ENCODE results near the gene OSBP2.
A peak's percentile ranks its signal among the peaks of the same experiment; 100 is the strongest.
"Not testable (repeated sequence)": the region's sequence is repeated elsewhere in the genome, so short reads cannot be mapped to it uniquely, and the experiment has no call there.

Gene OSBP2

DNA sequence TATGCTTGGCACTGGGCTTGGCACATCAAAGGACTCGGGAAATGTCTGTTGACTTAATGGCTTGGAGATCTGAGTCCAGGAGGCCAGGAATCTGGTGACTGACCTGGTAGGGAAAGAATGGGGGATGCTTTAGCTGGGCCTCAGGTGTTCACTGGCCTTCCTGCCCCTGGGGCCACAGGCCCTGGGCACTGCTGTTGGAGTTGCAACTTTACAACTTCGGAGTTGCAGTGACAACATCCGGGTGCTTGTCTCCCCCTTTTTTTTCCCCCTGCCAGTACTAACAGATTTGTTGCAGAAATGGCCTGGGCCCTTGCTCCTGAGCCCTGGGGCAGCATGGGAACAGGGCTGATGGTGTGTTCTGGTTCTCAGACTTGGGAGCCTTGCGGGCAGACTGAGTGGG is 23.8 kb downstream of the OSBP2 start:
- DNase-seq (ENCODE audit: low read depth, low spot score): no peak

DNA sequence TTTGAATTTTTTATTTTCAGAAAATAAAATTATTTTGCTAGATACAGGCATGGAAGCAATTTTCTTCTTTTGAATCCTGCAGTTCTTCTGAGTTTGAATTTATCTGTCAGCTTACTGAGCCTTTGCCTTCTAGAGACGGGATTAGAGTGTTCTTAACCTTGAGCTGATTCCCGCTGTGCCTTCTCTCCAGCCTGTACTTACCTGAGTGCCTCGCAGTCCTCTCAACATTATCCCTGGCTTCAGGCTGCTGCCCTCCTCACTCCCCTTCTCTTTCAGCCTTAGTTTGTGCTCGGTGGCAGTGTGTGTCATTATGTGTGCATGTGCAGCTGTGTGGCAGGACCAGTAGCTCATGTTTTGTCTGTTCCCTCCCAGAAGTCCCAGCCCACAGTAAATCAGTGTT is 24.3 kb downstream of the OSBP2 start:
- no peak for DNase-seq (ENCODE audit: low read depth, low spot score)

DNA sequence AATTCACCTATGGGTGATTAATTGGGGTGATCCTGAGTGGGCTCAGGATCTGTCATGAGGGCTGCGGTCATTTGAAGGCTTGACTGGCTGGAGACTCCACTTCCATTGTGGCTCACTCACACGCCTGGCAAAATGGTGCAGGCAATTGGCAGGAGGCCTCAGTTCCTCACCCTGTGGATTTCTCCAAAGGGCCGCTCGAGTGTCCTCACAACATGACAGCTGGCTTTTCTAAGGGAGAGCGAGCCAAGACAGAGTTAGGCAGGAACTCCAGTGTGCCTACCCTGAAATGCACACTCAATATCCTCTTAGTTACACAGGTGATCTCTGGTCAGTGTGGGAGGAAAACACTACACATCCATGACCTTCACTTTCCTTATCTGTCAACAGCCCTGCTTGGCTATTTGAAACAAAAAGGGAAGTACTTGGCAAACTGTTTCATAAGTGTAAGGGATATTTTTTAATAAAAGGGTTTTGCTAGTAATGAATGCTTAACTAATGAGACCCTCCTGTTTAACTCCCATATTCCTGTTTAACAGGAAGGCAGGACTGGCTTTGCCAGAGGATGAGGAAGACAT is 25.7 kb downstream of the OSBP2 start:
- no peak for DNase-seq (ENCODE audit: low read depth, low spot score)

DNA sequence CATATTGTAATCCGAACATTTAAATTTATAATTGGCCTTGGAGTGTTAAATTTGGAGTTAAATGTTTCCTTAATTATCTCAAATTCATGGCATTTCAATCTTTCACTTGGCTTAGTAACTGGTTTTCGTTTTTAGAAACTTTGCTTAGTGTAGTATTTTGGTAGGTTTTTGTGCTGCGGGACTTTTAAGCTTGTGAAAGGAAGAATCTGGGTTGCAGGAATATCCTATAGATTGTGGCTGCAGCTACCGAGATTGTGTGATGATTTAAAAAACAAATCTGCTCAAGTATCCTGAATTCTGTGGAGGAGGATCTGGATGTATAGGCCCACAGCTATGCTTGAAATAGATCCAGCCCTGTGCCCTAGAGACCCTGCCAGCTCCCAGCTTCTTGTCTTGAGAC is 27.1 kb downstream of the OSBP2 start:
- no peak for DNase-seq (ENCODE audit: low read depth, low spot score)

DNA sequence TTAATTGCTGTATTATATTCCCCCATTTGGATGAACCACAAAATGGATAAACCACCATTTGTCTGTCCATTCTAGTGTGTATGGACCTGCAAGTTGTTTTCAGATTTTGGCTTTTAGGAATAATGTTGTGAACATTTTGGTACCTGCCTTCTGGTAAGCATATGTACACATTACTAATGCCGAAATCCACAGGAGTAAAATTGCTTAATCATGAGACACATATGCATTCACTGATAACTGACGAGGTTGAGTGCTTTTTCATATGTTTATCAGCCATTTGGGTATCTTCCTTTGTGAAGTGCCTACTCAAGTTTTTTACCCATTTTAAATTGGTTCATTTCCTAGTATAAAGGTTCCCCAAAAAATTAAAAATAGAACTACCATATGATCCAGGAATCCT is 34.2 kb downstream of the OSBP2 start:
- no peak for DNase-seq (ENCODE audit: low read depth, low spot score)

DNA sequence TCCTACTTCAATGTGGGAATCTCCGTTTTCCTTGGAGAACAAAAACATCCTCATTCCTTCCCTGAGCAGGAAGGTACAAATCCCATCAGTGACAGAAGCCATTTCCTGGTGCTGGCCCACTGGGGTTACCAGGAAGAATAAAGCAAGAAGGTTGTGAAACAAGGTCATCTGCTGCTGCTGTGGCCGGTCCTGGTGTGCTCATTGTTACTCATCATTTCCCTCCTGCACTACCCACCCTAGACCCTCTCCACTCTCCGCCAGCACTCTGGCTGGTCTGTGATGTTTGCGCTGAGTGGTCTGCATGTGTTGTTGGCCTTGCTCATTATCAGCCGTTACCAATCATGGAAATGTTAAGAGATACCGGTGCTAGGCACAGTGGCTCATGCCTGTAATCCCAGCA is 37.0 kb downstream of the OSBP2 start:
- no peak for DNase-seq (ENCODE audit: low read depth, low spot score)

DNA sequence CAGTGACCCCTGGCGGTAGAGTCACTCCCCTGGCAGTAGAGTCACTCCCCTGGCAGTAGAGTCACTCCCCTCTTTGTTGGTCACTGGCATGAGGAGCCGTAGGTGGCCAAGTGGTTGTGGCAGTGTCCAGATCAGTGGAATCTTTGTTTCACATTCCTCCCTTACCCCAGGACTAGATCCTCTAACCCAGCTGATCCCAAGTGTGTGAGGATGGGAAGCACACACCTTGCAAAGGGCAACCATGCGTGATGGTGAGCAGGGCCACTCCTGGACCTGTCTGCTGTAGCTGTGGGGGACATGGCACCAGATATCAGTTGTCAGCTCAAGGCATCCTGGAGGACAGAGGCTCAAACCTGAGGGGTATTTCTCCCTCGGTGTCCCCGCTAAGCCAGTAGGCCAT is 37.8 kb downstream of the OSBP2 start:
- DNase-seq (ENCODE audit: low read depth, low spot score): no peak

DNA sequence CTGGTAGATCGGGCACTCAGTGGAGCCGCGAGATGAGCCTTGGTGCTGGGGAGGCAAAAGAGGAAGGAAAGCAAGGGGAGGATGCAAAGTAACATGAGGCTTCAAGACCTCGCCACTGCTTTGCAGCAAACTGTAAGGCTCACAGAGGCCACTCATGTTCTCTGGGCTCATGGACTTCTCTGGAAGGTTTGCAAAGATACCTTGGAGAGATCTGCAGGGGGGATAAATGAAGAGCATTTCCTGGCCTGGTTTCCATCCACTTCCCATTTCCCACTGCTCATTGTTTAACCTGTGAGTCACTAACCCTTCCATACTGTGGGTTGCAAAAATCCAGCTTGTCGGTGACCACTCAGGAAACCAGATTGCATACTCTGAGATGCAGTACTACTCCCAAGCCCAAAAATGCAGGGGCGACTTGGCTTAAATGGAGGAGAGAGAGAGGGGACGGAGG is 38.5 kb downstream of the OSBP2 start:
- DNase-seq (ENCODE audit: low read depth, low spot score): no peak

DNA sequence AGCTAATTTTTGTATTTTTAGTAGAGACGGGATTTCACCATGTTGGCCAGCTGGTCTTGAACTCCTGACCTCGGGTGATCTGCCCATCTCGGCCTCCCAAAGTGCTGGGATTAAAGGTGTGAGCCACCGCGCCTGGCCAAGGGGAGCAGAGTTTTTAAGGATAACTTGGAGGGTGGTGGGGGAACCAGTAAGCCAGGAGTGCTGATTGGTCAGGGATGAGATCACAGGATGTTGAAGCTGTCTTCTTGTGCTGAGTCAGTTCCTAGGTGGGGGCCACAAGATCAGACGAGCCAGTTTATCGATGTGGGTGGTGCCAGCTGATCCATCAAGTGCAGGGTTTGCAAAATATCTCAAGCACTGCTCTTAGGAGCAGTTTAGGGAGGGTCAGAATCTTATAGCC is 45.3 kb downstream of the OSBP2 start:
- not testable (repeated sequence) for DNase-seq (ENCODE audit: low read depth, low spot score)

DNA sequence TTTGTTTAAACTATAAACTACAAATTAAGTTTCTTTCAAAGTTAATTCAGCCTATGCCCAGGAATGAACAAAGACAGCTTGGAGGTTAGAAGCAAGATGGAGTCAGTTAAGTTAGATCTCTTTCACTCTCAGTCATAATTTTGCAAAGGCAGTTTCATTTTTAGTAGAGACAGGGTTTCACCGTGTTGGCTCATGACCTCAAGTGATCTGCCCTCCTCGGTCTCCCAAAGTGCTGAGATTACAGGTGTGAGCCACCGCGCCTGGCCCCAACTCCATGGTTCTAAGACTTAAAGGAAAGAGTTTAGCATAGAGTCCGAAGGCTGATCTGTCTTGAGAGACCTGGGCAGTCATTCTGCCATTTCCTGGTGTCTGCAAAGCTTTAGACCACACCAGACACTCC is 45.8 kb downstream of the OSBP2 start:
- not testable (repeated sequence) for DNase-seq (ENCODE audit: low read depth, low spot score)

DNA sequence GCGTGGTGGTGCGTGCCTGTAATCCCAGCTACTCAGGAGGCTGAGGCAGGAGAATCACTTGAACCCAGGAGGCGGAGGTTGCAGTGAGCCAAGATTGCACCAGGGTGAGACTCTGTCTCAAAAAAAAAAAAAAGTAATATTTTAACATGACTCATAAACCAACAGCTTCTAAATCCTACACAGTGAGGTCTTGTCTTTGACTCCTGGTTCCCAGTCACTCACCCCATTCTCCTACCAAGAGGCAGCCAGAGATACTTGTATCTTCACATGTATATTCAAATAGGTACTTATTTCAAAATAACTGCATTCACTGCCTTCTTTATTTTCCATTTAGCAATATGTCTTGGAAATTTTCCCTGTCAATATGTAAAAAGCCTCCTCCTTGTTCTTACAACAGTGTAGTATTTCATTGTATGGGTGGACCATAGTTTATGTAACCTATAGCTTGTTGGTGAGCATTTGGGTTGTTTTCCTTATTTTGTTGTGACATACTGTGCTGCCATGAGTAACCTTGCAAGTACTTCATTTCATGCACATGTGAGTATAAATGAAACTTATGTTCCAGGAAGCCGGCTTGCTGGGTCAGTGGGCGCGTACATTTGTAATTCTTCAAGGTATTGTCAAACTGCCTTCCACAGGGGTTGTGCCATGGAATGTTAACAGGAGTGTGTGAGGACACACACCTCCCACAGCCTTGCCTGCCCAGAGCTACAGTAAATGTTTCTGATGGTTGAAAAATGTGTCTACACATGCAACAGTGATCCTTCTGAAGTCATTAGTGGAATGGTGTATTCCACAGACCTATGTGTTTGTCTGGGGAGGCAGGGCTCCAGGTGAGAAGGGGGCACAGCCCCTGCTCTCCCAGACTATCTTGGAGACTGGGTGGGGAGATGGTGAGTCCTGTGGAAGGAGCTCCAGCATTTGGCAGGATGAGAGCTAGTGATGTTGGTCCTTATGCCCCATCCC is 47.9 kb downstream of the OSBP2 start:
- no peak for DNase-seq (ENCODE audit: low read depth, low spot score)

DNA sequence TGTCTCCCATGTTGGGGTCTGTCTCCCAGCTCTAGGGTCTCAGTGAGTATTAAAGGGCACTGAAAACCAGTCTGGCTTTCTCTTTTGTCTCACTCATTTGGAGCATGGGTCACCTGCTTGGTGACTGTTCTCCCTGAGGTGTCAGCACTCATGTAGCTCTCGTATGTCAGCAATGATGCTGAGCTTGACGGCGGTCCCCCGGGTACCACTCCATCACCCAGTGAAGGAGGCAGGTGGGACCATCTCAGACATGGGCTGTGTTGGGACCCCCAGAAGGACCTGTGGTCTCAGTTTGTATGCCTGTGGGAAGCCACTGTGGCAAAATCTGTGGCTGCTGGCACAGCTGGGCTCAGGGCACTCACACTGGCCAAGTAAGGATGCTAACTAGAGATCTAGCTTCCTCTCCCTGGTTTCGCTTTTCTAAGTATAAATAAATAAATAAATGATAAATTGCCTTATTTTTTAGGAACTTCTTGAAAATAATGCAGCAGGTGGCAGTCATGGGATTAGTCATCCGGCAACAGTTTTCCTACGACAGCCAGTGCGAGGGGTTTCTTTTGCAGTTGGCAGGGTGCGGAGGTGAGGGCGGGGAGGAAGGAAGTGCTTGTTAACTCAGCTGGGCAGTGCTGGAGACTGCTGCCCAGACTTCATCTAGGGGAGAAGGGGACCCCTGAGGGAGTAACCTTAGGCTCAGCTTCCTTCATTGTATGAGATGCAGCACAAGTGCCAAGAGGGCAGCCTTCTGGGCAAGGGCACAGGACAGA is 48.8 kb downstream of the OSBP2 start:
- no peak for DNase-seq (ENCODE audit: low read depth, low spot score)

DNA sequence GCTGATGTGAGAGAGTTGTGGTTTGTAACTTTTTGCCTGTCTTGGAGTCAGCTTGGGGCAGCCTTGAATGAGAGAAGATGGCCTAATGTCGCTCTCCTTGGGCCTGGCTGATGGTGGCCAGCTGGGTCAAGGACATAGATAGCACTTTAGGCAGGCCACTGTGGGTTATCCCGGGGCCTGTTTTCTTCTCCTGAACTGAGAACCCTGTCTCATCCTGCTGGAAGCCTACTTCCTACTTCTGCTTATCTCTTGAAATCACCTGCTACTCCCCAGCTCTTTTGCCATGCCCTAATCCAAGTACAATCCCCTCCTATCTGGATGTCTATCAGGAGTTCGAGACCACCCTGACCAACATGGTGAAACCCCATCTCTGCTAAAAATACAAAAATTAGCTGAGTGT is 49.5 kb downstream of the OSBP2 start:
- DNase-seq (ENCODE audit: low read depth, low spot score): no peak

DNA sequence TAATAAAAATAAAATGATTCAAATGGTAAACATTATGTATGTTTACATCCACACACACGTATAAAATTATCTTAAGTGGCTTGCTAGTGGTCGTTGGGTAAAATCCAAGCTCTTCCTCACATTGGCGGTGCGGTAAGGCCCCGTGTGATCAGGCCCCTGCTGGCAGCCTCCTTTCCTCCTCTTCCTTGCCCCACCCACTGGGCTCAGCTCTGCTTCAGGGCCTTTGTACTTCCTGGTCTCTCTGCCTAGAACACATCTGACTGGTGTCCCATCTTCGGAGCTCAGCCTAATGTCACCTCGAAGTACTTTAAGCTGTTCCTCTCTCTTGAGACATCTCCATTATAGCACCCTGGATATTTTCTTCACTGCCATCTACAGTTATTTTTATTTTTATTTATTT is 52.8 kb downstream of the OSBP2 start:
- DNase-seq (ENCODE audit: low read depth, low spot score): no peak

DNA sequence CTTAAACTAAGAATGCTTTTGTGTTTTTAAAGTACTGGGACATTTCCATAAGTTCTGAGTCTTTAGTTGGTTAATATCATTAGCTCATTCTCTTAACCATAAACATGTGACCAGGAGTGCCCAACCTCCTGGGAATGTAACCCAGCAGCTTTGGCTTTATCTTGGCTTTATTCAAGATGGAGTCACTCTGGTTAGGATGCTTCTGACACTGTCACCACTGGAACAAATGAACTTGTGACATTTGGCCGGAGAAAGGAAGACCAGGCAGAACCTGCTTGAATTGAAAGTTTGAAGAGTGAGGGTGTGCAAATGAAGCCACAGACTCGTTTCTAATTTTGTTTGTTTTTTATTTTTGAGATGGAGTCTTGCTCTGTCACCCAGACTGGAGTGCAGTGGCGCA is 54.6 kb downstream of the OSBP2 start:
- no peak for DNase-seq (ENCODE audit: low read depth, low spot score)

DNA sequence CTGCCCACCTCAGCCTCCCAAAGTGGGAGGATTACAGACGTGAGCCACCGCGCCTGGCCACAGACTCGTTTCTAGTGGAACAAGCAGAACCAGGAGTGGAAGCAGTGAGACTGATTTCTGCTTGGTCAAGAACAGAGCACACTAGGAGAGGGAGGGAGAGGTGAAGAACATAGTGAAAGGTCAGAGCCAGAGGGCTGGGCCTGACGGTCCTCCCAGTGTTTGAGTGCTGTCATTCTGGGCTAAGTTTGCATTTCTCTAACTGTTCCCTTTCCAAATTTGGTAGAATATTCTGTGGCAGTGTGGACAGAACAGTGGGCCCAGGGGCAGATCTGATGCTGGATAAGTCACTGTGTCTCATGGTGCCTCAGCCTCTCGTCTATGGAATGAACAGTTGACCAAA is 55.2 kb downstream of the OSBP2 start:
- no peak for DNase-seq (ENCODE audit: low read depth, low spot score)

DNA sequence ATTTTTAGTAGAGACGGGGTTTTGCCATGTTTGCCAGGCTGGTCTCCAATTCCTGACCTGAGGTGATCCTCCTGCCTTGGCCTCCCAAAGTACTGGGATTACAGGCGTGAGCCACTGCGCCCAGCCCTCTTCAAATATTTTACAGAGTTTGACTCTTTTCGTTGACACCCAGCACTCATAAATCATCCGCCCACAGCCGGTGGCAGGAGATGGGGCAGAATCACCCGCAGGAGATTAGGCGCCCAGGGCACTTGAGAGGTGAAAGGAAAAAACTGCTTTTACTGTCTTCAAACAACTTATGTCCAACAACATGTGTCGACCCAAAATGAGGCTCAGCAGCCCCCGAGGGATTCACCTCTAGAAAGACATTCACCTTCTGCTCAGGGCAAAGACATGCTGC is 56.9 kb downstream of the OSBP2 start:
- DNase-seq (ENCODE audit: low read depth, low spot score): no peak

DNA sequence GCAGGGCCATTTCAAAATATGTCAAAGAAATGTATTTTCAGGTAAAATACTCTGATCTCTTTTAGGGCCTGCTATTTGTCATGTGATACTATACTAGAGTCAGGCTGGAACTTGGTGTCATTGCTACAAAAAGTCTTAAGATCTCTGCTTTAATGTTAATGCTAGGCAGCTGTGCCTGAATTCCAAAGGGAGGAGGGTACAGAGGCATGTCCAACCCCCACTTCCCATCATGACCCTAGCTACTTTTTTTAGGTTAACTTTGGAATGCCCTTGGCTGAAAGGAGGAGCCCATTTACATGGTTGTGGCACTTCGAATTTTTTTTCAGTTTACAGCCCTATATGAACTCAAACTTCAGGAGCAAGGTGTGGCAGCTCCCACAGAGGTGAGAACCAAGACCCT is 58.1 kb downstream of the OSBP2 start:
- DNase-seq (ENCODE audit: low read depth, low spot score): no peak

DNA sequence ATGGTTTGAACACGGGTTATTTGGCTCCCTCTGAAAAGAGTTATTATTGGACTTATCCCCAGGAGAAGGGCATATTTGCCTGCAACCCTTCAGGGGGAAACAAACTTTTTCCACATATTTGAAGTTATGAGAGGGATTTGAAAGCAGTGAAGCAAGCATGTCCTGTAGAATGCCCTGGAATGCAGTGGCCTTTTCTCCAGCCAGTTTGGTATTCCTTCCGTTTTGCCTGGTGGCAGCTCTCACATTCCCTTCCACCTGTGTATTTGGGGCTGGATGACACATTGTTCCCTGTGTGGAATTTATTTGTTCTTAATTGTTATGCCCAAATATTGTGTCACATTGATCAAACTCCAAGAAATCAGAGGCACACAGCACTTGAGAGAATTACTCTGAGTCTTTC is 59.0 kb downstream of the OSBP2 start:
- no peak for DNase-seq (ENCODE audit: low read depth, low spot score)

DNA sequence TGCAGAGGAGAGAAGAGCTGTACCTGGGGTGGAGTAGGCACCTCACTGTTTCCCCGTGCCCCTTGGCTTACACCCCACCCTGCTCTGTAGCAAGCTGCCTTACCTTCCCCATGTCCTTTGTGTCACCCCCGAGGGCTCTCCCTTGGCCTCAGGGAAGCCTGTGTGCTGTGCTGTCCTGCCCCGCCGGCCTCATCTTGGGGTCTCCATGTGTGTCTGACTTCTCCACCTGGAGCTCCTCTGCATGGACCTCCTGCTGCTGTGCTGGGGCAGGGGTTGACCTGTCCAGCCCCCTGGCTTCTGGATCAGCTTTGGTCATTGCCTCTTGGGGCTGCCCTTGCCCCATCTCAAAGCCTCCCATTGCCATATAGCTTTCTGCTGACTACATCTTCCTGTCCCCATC is 59.8 kb downstream of the OSBP2 start:
- DNase-seq (ENCODE audit: low read depth, low spot score): no peak

DNA sequence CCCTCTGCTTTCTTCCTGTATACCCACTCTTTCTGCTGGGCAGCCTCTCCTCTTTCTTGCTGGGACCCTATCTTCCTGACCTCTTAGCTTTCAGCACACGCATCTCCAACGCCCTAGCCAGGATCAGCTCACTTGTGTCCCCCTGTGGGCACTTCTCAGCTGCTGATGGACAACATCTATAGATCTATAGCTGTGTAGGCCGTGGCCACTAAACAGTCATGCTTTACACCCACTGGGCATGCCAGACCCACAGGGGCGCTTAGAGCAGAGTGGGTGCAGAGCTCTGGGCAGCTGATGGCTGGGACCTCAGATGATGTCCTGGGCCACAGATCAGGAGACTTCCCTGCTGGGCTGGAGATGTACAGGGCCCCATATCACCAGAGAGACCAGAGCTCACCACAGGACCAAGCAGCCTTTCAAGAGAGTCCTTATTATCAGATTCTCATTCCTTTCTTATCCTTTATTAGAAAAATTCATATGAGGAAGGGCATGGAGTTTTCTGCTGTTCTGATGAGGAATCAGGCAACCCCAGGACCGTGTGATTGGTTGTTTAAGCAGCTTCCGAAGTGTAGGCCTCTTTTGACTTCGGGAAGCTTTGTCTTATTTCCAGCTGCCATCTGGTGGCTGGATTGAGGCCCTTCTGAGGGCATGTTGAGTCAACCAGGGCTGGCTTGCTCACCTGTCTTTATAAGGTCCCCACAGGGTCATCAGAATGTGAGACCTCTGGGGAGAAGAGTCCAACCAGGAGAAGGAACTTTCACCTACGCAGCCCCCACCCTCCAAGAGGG is 60.5 kb downstream of the OSBP2 start:
- DNase-seq (ENCODE audit: low read depth, low spot score): peak; percentile 61

DNA sequence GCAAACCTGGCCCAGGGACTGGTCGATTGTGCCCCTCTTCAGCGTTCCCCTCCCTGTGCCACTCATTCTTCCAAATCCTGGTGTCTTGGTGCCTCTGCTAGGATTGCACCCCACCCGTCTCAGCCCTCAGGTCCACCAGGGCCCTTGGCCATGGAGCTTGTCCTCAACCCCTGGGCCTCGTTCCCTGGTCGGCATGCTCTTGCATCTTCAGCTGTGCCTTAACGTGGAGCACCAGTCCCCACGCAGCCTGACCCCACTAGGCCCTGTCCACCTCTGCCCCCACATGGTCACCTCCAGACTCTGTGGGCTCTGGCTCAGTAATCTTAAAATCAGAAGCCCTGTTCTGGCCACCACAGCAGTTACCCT is 61.1 kb downstream of the OSBP2 start:
- DNase-seq (ENCODE audit: low read depth, low spot score): no peak

All from smooth muscle cell of the brain vasculature (primary cell).